Stimulated activated effector memory CD8-positive, alpha-beta T cell treated with anti-CD3 and anti-CD28 coated beads, Interleukin-12 subunit alpha, Interleukin-12 subunit beta, amount 100 ng/mL, for 72 hours (primary cell): ENCODE results near the gene KAT2A.

Experiments
- ATAC-seq: fragments of 150-1000 bp; cut with Tn5 transposase; 2 replicates; pipeline ENCODE4 v1.10.0; 2021
- DNase-seq, 2 donors: peaks; one replicate each; pipeline ENCODE4 v3.0.0; 2021 to 2022; ENCODE audit warnings: low spot score in 2 of 2
- H3K27ac Mint-ChIP-seq: one replicate; pipeline ENCODE4 v1.8.0; 2022; ENCODE audit warnings: mild to moderate bottlenecking, mixed read lengths
- H3K36me3 Mint-ChIP-seq: one replicate; pipeline ENCODE4 v1.8.0; 2022; ENCODE audit warnings: mild to moderate bottlenecking, mixed read lengths
- H3K4me1 Mint-ChIP-seq: one replicate; pipeline ENCODE4 v1.8.0; 2022; ENCODE audit warnings: mixed read lengths
- H3K4me3 Mint-ChIP-seq: one replicate; pipeline ENCODE4 v1.8.0; 2022; ENCODE audit warnings: mild to moderate bottlenecking, mixed read lengths
- H3K9me3 Mint-ChIP-seq: one replicate; pipeline ENCODE4 v1.8.0; 2022; ENCODE audit warnings: mixed read lengths

Gene KAT2A

GRCh38 chr17:42111871-42112551, 9.2 kb downstream of the KAT2A start:
- Mint-ChIP-seq H3K9me3 (no peaks in the 10 kb centered on the region), H3K4me3 (peak overlapping the region; percentile 82), H3K36me3 (peaks cover 27% of the 10 kb centered on the region), H3K27ac (peak overlapping the region; percentile 96), H3K4me1 (peaks cover 53% of the 10 kb centered on the region)
- DNase-seq: peak in 1 of 2 donors; percentile 70
- peak; percentile 7 for ATAC-seq

- H3K4me1 Mint-ChIP-seq: peaks cover 48% of the 10 kb centered on the region
- H3K9me3 Mint-ChIP-seq: no peaks in the 10 kb centered on the region
- H3K4me3 Mint-ChIP-seq: peak overlapping the region; percentile 82
- H3K36me3 Mint-ChIP-seq: peaks cover 23% of the 10 kb centered on the region
- DNase-seq: no peak
- peak overlapping the region; percentile 96 for H3K27ac Mint-ChIP-seq
- ATAC-seq: no peak
Observed at GRCh38 chr17:42111265-42111636, 9.9 kb downstream of the KAT2A start.

GRCh38 chr17:42110301-42111264, 10.6 kb downstream of the KAT2A start:
- no peaks in the 10 kb centered on the region for H3K9me3 Mint-ChIP-seq
- DNase-seq (no peak), ATAC-seq (no peak)
- peaks cover 22% of the 10 kb centered on the region for H3K36me3 Mint-ChIP-seq
- H3K4me1 Mint-ChIP-seq: peaks cover 42% of the 10 kb centered on the region
- H3K27ac Mint-ChIP-seq: peak overlapping the region; percentile 96
- peak overlapping the region; percentile 82 for H3K4me3 Mint-ChIP-seq

- ATAC-seq (no peak), DNase-seq (no peak)
- H3K9me3 Mint-ChIP-seq: no peaks in the 10 kb centered on the region
- no peak overlapping the region for H3K27ac Mint-ChIP-seq
- peaks cover 40% of the 10 kb centered on the region for H3K4me1 Mint-ChIP-seq
- H3K4me3 Mint-ChIP-seq: no peak overlapping the region
- peaks cover 10% of the 10 kb centered on the region for H3K36me3 Mint-ChIP-seq
Observed at GRCh38 chr17:42109086-42109485, 12.1 kb downstream of the KAT2A start.

- DNase-seq (peak; percentile 83 to 93), ATAC-seq (peak; percentile 85)
- Mint-ChIP-seq H3K9me3 (no peaks in the 10 kb centered on the region), H3K4me3 (peak overlapping the region; percentile 33), H3K36me3 (peaks cover 10% of the 10 kb centered on the region), H3K4me1 (peaks cover 39% of the 10 kb centered on the region), H3K27ac (peak overlapping the region; percentile 52)
Observed at GRCh38 chr17:42107597-42108576, 13.3 kb downstream of the KAT2A start.

- no peak overlapping the region for H3K27ac Mint-ChIP-seq
- H3K4me1 Mint-ChIP-seq: peaks cover 32% of the 10 kb centered on the region
- ATAC-seq: no peak
- H3K36me3 Mint-ChIP-seq: peaks cover 10% of the 10 kb centered on the region
- DNase-seq: no peak
- no peaks in the 10 kb centered on the region for H3K9me3 Mint-ChIP-seq
- peak overlapping the region; percentile 33 for H3K4me3 Mint-ChIP-seq
Observed at GRCh38 chr17:42107124-42107523, 14.0 kb downstream of the KAT2A start.

- no peak for ATAC-seq
Observed at GRCh38 chr17:42106009-42106408, 15.2 kb downstream of the KAT2A start.

GRCh38 chr17:42104264-42104663, 16.9 kb downstream of the KAT2A start:
- ATAC-seq: no peak
- Mint-ChIP-seq H3K4me3 (no peak overlapping the region), H3K36me3 (peaks cover 10% of the 10 kb centered on the region), H3K9me3 (no peaks in the 10 kb centered on the region), H3K4me1 (peaks cover 11% of the 10 kb centered on the region), H3K27ac (no peak overlapping the region)
- no peak for DNase-seq

More at GRCh38 chr17:42106009-42106408, 15.2 kb downstream of the KAT2A start:
- peaks cover 10% of the 10 kb centered on the region for H3K36me3 Mint-ChIP-seq
- no peaks in the 10 kb centered on the region for H3K9me3 Mint-ChIP-seq
- peak overlapping the region; percentile 77 for H3K27ac Mint-ChIP-seq
- H3K4me3 Mint-ChIP-seq: no peak overlapping the region
- H3K4me1 Mint-ChIP-seq: peaks cover 22% of the 10 kb centered on the region
- no peak for DNase-seq

GRCh38 chr17:42103221-42103954, 17.8 kb downstream of the KAT2A start:
- Mint-ChIP-seq H3K4me3 (no peak overlapping the region), H3K4me1 (peaks cover 8% of the 10 kb centered on the region), H3K27ac (no peak overlapping the region), H3K9me3 (no peaks in the 10 kb centered on the region), H3K36me3 (peaks cover 10% of the 10 kb centered on the region)
- DNase-seq (no peak), ATAC-seq (no peak)

- peak; percentile 78 for ATAC-seq
- Mint-ChIP-seq H3K27ac (no peak overlapping the region), H3K4me3 (no peak overlapping the region), H3K4me1 (peaks cover 10% of the 10 kb centered on the region), H3K36me3 (peaks cover 6% of the 10 kb centered on the region), H3K9me3 (no peaks in the 10 kb centered on the region)
- peak; percentile 78 to 90 for DNase-seq
Observed at GRCh38 chr17:42101513-42102292, 19.5 kb downstream of the KAT2A start.

- ATAC-seq (no peak), DNase-seq (no peak)
- Mint-ChIP-seq H3K4me3 (peak overlapping the region; percentile 53), H3K9me3 (no peaks in the 10 kb centered on the region), H3K27ac (no peak overlapping the region), H3K36me3 (no peaks in the 10 kb centered on the region), H3K4me1 (peaks cover 10% of the 10 kb centered on the region)
Observed at GRCh38 chr17:42098730-42099399, 22.3 kb downstream of the KAT2A start.

GRCh38 chr17:42097691-42098631, 23.2 kb downstream of the KAT2A start, which contains the start of gene ZNF385C:
Gene ZNF385C, minus strand, starts transcription at chr17:42098473. Its CDS starts 35,417 bp downstream, at chr17:42063056.
- DNase-seq (no peak), ATAC-seq (peak; percentile 59)
- Mint-ChIP-seq H3K9me3 (no peaks in the 10 kb centered on the region), H3K4me3 (peak within 1 kb of the TSS; percentile 53), H3K36me3 (no peaks in the 10 kb centered on the region), H3K4me1 (peaks cover 10% of the 10 kb centered on the region), H3K27ac (peak within 1 kb of the TSS; percentile 34)
